ENCODE measurements around the gene PLCB3. TPM values are rescaled to one million over a fixed set of nuclear protein-coding genes. Genes with fewer than 3 reads are reported as not detected.

The PLCB3 gene
- total and polyA plus RNA-seq, 10 of the 15 experiments (the other 5 are each of a cell fraction or from before 2014, with no cell fraction given), result 0.03 to 10.3 (median 3.3) TPM

GRCh38 chr11:64220271-64220670 lies 31.1 kb upstream of the PLCB3 start (continued):
- TF ChIP-seq, protein P1, sequence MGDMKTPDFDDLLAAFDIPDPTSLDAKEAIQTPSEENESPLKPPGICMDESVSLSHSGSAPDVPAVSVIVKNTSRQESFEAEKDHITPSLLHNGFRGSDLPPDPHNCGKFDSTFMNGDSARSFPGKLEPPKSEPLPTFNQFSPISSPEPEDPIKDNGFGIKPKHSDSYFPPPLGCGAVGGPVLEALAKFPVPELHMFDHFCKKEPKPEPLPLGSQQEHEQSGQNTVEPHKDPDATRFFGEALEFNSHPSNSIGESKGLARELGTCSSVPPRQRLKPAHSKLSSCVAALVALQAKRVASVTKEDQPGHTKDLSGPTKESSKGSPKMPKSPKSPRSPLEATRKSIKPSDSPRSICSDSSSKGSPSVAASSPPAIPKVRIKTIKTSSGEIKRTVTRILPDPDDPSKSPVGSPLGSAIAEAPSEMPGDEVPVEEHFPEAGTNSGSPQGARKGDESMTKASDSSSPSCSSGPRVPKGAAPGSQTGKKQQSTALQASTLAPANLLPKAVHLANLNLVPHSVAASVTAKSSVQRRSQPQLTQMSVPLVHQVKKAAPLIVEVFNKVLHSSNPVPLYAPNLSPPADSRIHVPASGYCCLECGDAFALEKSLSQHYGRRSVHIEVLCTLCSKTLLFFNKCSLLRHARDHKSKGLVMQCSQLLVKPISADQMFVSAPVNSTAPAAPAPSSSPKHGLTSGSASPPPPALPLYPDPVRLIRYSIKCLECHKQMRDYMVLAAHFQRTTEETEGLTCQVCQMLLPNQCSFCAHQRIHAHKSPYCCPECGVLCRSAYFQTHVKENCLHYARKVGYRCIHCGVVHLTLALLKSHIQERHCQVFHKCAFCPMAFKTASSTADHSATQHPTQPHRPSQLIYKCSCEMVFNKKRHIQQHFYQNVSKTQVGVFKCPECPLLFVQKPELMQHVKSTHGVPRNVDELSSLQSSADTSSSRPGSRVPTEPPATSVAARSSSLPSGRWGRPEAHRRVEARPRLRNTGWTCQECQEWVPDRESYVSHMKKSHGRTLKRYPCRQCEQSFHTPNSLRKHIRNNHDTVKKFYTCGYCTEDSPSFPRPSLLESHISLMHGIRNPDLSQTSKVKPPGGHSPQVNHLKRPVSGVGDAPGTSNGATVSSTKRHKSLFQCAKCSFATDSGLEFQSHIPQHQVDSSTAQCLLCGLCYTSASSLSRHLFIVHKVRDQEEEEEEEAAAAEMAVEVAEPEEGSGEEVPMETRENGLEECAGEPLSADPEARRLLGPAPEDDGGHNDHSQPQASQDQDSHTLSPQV (IDR thresholded peaks at IDR 0.05), result no peak
- TF ChIP-seq CEBPB (IDR thresholded peaks at IDR 0.05; ENCODE audit: borderline replicate concordance in 1 of 2, low read depth in 2 of 2, low read length in 2 of 2) (no peak), USF2 (IDR thresholded peaks at IDR 0.05; ENCODE audit: borderline replicate concordance, low read depth, low read length) (no peak)

GRCh38 chr11:64220798-64221197 lies 30.5 kb upstream of the PLCB3 start:
- H3K4me1 ChIP-seq (ENCODE audit: control insufficient read depth, insufficient read depth, low read length), result peaks cover 3% of the 10 kb centered on the region; the same call in 1 of the 2 replicates
- no peaks in the 10 kb centered on the region for H3K27me3 ChIP-seq (replicated peaks in 1 of 2; ENCODE audit: control insufficient read depth in 2 of 2, insufficient read depth in 2 of 2, low read length in 1 of 2)
- no peak overlapping the region for H3K4me2 ChIP-seq (ENCODE audit: control insufficient read depth, insufficient read depth)
- in situ Hi-C loops (cut with MboI), result no loop called here
- no peaks in the 10 kb centered on the region for H3K9me3 ChIP-seq (replicated peaks; ENCODE audit: control insufficient read depth, insufficient read depth, low read length)
- CTCF ChIA-PET, result no interaction called here
- no peak overlapping the region for H3K9ac ChIP-seq (ENCODE audit: control insufficient read depth, insufficient read depth, low read length)
- SMC1A ChIA-PET (ENCODE audit: uncharacterized antibody, unreplicated experiment), result no interaction called here
- ATAC-seq, result no peak
- intact Hi-C loops (cut with micrococcal nuclease; ENCODE audit: unreplicated experiment), result no loop called here
- peaks cover 12% of the 10 kb centered on the region for H3K79me2 ChIP-seq (ENCODE audit: control insufficient read depth, insufficient read depth, low read length)
- no TSS peak for BruUV-seq (replicated peaks)
- FAIRE-seq, result no peak
- H3K27ac ChIP-seq (ENCODE audit: control insufficient read depth, insufficient read depth), result no peak overlapping the region
- no peak for DNase-seq (ENCODE audit: low read depth, low spot score)
- H4K20me1 ChIP-seq (ENCODE audit: control insufficient read depth, insufficient read depth), result no peaks in the 10 kb centered on the region
- peaks cover 26 to 27% of the 10 kb centered on the region in 2 experiments for H3K36me3 ChIP-seq (ENCODE audit: control insufficient read depth in 2 of 2, insufficient read depth in 2 of 2, low read length in 1 of 2)
- H2AFZ ChIP-seq (ENCODE audit: control insufficient read depth, low read depth, low read length), result no peak overlapping the region
- H3K4me3 ChIP-seq, result no peak overlapping the region
- 95% methylated on average over 14 of the region's 14 CpGs for WGBS (ENCODE audit: insufficient coverage, insufficient replicate concordance, low lambda C conversion rate, missing lambda C conversion rate)
- POLR2A ChIA-PET, result interaction anchor here (1.0 to 2.6 kb wide), 2 partner anchors 11 to 14 kb away, joined by 3 to 11 read pairs; partner anchors contain the start of gene FERMT3
- RAD21 ChIA-PET (ENCODE audit: unreplicated experiment), result interaction anchor here (0.6 kb wide), 1 partner anchor 16 kb away, joined by 3 read pairs; no protein-coding TSS in a partner anchor
- TF ChIP-seq, protein P2, sequence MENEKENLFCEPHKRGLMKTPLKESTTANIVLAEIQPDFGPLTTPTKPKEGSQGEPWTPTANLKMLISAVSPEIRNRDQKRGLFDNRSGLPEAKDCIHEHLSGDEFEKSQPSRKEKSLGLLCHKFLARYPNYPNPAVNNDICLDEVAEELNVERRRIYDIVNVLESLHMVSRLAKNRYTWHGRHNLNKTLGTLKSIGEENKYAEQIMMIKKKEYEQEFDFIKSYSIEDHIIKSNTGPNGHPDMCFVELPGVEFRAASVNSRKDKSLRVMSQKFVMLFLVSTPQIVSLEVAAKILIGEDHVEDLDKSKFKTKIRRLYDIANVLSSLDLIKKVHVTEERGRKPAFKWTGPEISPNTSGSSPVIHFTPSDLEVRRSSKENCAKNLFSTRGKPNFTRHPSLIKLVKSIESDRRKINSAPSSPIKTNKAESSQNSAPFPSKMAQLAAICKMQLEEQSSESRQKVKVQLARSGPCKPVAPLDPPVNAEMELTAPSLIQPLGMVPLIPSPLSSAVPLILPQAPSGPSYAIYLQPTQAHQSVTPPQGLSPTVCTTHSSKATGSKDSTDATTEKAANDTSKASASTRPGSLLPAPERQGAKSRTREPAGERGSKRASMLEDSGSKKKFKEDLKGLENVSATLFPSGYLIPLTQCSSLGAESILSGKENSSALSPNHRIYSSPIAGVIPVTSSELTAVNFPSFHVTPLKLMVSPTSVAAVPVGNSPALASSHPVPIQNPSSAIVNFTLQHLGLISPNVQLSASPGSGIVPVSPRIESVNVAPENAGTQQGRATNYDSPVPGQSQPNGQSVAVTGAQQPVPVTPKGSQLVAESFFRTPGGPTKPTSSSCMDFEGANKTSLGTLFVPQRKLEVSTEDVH (IDR thresholded peaks at IDR 0.05; ENCODE audit: low read depth, partially characterized antibody), result no peak
- TF ChIP-seq IKZF2 (IDR thresholded peaks at IDR 0.05) (no peak), SIX5 (IDR thresholded peaks at IDR 0.05; ENCODE audit: low read depth, low read length, severe bottlenecking) (no peak), CREB1 (IDR thresholded peaks at IDR 0.05; ENCODE audit: low read depth) (no peak), NRF1 (conservative IDR thresholded peaks at IDR 0.05; ENCODE audit: low read depth, low read length) (no peak), KAT2A (conservative IDR thresholded peaks at IDR 0.05; ENCODE audit: control insufficient read depth, low read depth, low read length) (no peak), SREBF2 (IDR thresholded peaks at IDR 0.05; ENCODE audit: low read length) (no peak), BCL11A (IDR thresholded peaks at IDR 0.05; ENCODE audit: low read depth, low read length) (no peak), SMAD5 (IDR thresholded peaks at IDR 0.05; ENCODE audit: low read depth) (no peak), IRF5 (IDR thresholded peaks at IDR 0.05; ENCODE audit: borderline replicate concordance) (no peak), MXI1 (IDR thresholded peaks at IDR 0.05; ENCODE audit: low read depth, low read length) (no peak), HDAC2 (IDR thresholded peaks at IDR 0.05) (no peak)
